Activated CD4-positive, alpha-beta memory T cell treated with anti-CD3 and anti-CD28 coated beads for 36 hours (primary cell): ENCODE data around the gene CASP7. TPM values are rescaled to one million over a fixed set of nuclear protein-coding genes. Genes with fewer than 3 reads are reported as not detected.
"Not testable (repeated sequence)": the region's sequence is repeated elsewhere in the genome, so short reads cannot be mapped to it uniquely, and the experiment has no call there.

Source experiments
- CTCF ChIA-PET: fragments of 350-600 bp; sonication (Branson Sonifier 250); formaldehyde crosslinking; loops from one replicate; lab custom pipeline; 2021; ENCODE audit warnings: antibody characterized with exemption, inconsistent platforms; lab: Charles Lee
- POLR2A ChIA-PET: fragments of 350-600 bp; sonication (Branson Sonifier 250); formaldehyde crosslinking; loops from one replicate; lab custom pipeline; 2021; ENCODE audit warnings: antibody characterized with exemption; lab: Charles Lee
- DNase-seq: peaks from one replicate; pipeline ENCODE4 v3.0.0-alpha.2; 2020
- H3K27ac Mint-ChIP-seq: one replicate; pipeline ENCODE4 v1.8.0; 2021; ENCODE audit warnings: mixed read lengths
- H3K27me3 Mint-ChIP-seq: one replicate; pipeline ENCODE4 v1.8.0; 2021; ENCODE audit warnings: mixed read lengths
- H3K36me3 Mint-ChIP-seq: one replicate; pipeline ENCODE4 v1.8.0; 2021; ENCODE audit warnings: mixed read lengths
- H3K4me1 Mint-ChIP-seq: one replicate; pipeline ENCODE4 v1.8.0; 2021; ENCODE audit warnings: low read depth, mixed read lengths
- H3K4me3 Mint-ChIP-seq: one replicate; pipeline ENCODE4 v1.8.0; 2021; ENCODE audit warnings: mild to moderate bottlenecking, mixed read lengths
- H3K9me3 Mint-ChIP-seq: one replicate; pipeline ENCODE4 v1.8.0; 2021; ENCODE audit warnings: mixed read lengths
- intact Hi-C: fragments of 100-400 bp; cut with micrococcal nuclease; formaldehyde crosslinking; loops from one replicate; pipeline ENCODE4 v1.15.1; 2023
- microRNA-seq: library from miRNA; unstranded; fragments of <30 nt; microRNA quantifications from one replicate; pipeline ENCODE4 v1.2.0, GENCODE V29; 2022; ENCODE audit warnings: borderline number of aligned reads, borderline microRNAs expressed, borderline replicate concordance
- total RNA-seq, 2 experiments: library from RNA; stranded (reverse); gene quantifications; one replicate each; pipeline ENCODE4 v1.2.3, GENCODE V29; 2021

The CASP7 gene
- total RNA-seq, 2 experiments from 2014 or later: 12.2 to 13.3 TPM

DNA sequence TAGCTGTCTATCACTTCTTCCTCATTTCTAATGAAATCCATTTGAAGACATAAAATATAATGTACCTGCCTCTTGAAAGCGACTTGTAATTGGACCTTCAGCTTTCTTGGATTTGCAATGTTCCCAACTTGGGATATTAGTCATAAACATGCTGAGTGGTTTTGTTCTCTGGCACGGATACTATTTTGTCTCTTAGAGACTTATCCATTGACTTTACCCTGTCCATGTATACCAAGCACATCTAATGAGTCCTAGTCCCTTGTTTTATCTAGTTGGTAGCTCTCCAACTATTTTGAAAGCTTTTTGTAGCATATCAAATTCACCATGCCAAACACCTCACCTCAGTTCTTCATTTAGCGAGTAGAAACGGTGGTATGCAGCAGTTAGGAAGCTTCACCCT, 90.6 kb downstream of the CASP7 start:
- no peaks in the 10 kb centered on the region for H3K4me1 Mint-ChIP-seq
- H3K4me3 Mint-ChIP-seq: no peak overlapping the region
- ChIA-PET POLR2A (no interaction called here), CTCF (no interaction called here)
- peaks cover 28% of the 10 kb centered on the region for H3K27me3 Mint-ChIP-seq
- H3K9me3 Mint-ChIP-seq: no peaks in the 10 kb centered on the region
- no peak for DNase-seq
- intact Hi-C loops: no loop called here
- no peak overlapping the region for H3K27ac Mint-ChIP-seq
- H3K36me3 Mint-ChIP-seq: no peaks in the 10 kb centered on the region

- H3K4me3 Mint-ChIP-seq, DNase-seq, intact Hi-C loops, CTCF ChIA-PET, H3K9me3 Mint-ChIP-seq, POLR2A ChIA-PET, H3K36me3 Mint-ChIP-seq, H3K4me1 Mint-ChIP-seq, H3K27ac Mint-ChIP-seq: not testable (repeated sequence)
- H3K27me3 Mint-ChIP-seq: peaks cover 31% of the 10 kb centered on the region
Measured at GRCh38 chr10:113771131-113771530, 91.4 kb downstream of the CASP7 start.

- Mint-ChIP-seq H3K27ac (no peak overlapping the region), H3K36me3 (no peaks in the 10 kb centered on the region), H3K27me3 (peaks cover 12% of the 10 kb centered on the region), H3K4me3 (no peak overlapping the region), H3K9me3 (no peaks in the 10 kb centered on the region), H3K4me1 (no peaks in the 10 kb centered on the region)
- CTCF ChIA-PET: no interaction called here
- intact Hi-C loops: no loop called here
- POLR2A ChIA-PET: no interaction called here
- no peak for DNase-seq
Measured at GRCh38 chr10:113775686-113776294, 96.1 kb downstream of the CASP7 start.

- no peaks in the 10 kb centered on the region for H3K36me3 Mint-ChIP-seq
- ChIA-PET CTCF (interaction anchor here (1.0 to 1.1 kb wide), 2 partner anchors 23 to 38 kb away, joined by 3 read pairs; no protein-coding TSS in a partner anchor), POLR2A (no interaction called here)
- H3K4me1 Mint-ChIP-seq: no peaks in the 10 kb centered on the region
- intact Hi-C loops: no loop called here
- H3K27me3 Mint-ChIP-seq: peaks cover 10% of the 10 kb centered on the region
- H3K9me3 Mint-ChIP-seq: no peaks in the 10 kb centered on the region
- H3K27ac Mint-ChIP-seq: no peak overlapping the region
- no peak overlapping the region for H3K4me3 Mint-ChIP-seq
- no peak for DNase-seq
Measured at GRCh38 chr10:113776553-113776952, 96.8 kb downstream of the CASP7 start.

Small RNA genes lying within 50 kb of the gene (microRNA-seq; reads per million reads assigned to microRNA genes)
- gene MIR4483: not detected

Other genes with a start within 250 kb of the CASP7 start
- not detected for gene HABP2, start 126.9 kb upstream of the CASP7 start, total RNA-seq
- not detected for gene NRAP, start 15.9 kb upstream of the CASP7 start, total RNA-seq
- not detected for gene PLEKHS1, start 71.8 kb downstream of the CASP7 start, total RNA-seq
- 10 to 100 TPM; 13.8 to 16.6 TPM for gene DCLRE1A, start 174.2 kb downstream of the CASP7 start, total RNA-seq
- gene NHLRC2, start 174.7 kb downstream of the CASP7 start, total RNA-seq: 10 to 100 TPM; 21.8 to 23.7 TPM